RCC 7860 (cell line): ENCODE results near the gene SLC25A30.
"Not testable (repeated sequence)": the region's sequence is repeated elsewhere in the genome, so short reads cannot be mapped to it uniquely, and the experiment has no call there.

Experiments used
- DNase-seq: peaks from one replicate; pipeline ENCODE4 v3.0.0-alpha.2; 2015; ENCODE audit warnings: low spot score
- FAIRE-seq: peaks from 2 replicates; lab custom pipeline; 2012; peaks lifted over from hg19 to GRCh38; lab: Jason Lieb, UNC

The SLC25A30 gene

GRCh38 chr13:45433381-45433790 is 15.2 kb upstream of the SLC25A30 start:
- DNase-seq (no peak), FAIRE-seq (no peak)

- FAIRE-seq, result no peak
Observed at GRCh38 chr13:45432737-45433380, 14.7 kb upstream of the SLC25A30 start.

GRCh38 chr13:45426056-45426841 is 8.1 kb upstream of the SLC25A30 start:
- FAIRE-seq, result not testable (repeated sequence)

More at GRCh38 chr13:45432737-45433380, 14.7 kb upstream of the SLC25A30 start:
- no peak for DNase-seq

GRCh38 chr13:45422731-45423292 is 4.6 kb upstream of the SLC25A30 start:
- FAIRE-seq (no peak), DNase-seq (no peak)

More at GRCh38 chr13:45426056-45426841, 8.1 kb upstream of the SLC25A30 start:
- not testable (repeated sequence) for DNase-seq

- FAIRE-seq, result no peak
- no peak for DNase-seq
Observed at GRCh38 chr13:45419945-45420344, 1.8 kb upstream of the SLC25A30 start.

GRCh38 chr13:45419389-45419788 is 1.2 kb upstream of the SLC25A30 start:
- FAIRE-seq, DNase-seq: not testable (repeated sequence)

- no peak for DNase-seq
- no peak for FAIRE-seq
Observed at GRCh38 chr13:45416516-45417128, 1.6 kb downstream of the SLC25A30 start.

- FAIRE-seq, result no peak
- DNase-seq, result no peak
Observed at GRCh38 chr13:45415112-45415511, 3.1 kb downstream of the SLC25A30 start.

- FAIRE-seq (no peak), DNase-seq (peak; percentile 52)
Observed at GRCh38 chr13:45413826-45414307, 4.3 kb downstream of the SLC25A30 start.

GRCh38 chr13:45412274-45413049 is 5.7 kb downstream of the SLC25A30 start:
- DNase-seq (no peak), FAIRE-seq (no peak)

GRCh38 chr13:45411631-45412030 is 6.5 kb downstream of the SLC25A30 start:
- DNase-seq (no peak), FAIRE-seq (no peak)

GRCh38 chr13:45411221-45411620 is 7.0 kb downstream of the SLC25A30 start:
- FAIRE-seq, result no peak
- DNase-seq, result no peak

- FAIRE-seq, result no peak
- DNase-seq, result no peak
Observed at GRCh38 chr13:45410466-45410865, 7.7 kb downstream of the SLC25A30 start.

- no peak for FAIRE-seq
- no peak for DNase-seq
Observed at GRCh38 chr13:45410001-45410400, 8.2 kb downstream of the SLC25A30 start.

GRCh38 chr13:45406421-45406820 is 11.8 kb downstream of the SLC25A30 start:
- FAIRE-seq (no peak), DNase-seq (no peak)

- DNase-seq, result no peak
- no peak for FAIRE-seq
Observed at GRCh38 chr13:45403081-45403480, 15.1 kb downstream of the SLC25A30 start.

GRCh38 chr13:45402641-45403040 is 15.5 kb downstream of the SLC25A30 start:
- DNase-seq (no peak), FAIRE-seq (no peak)

GRCh38 chr13:45401314-45401713 is 16.9 kb downstream of the SLC25A30 start:
- FAIRE-seq, result no peak
- no peak for DNase-seq

GRCh38 chr13:45398877-45399276 is 19.3 kb downstream of the SLC25A30 start:
- no peak for DNase-seq
- no peak for FAIRE-seq

GRCh38 chr13:45396533-45397095 is 21.6 kb downstream of the SLC25A30 start:
- FAIRE-seq (no peak), DNase-seq (no peak)
